HUES64 (cell line): ENCODE results near the gene AGAP1.

Experiments used
- H3K27ac ChIP-seq: 2 replicates; pipeline ENCODE4 v1.7.0; 2013; ENCODE audit warnings: low read depth, low read length, inconsistent platforms
- H3K27me3 ChIP-seq: 2 replicates; pipeline ENCODE4 v1.6.1; 2013; ENCODE audit warnings: mild to moderate bottlenecking, low read length; ENCODE audit not compliant: insufficient read depth
- H3K36me3 ChIP-seq: 2 replicates; pipeline ENCODE4 v1.6.1; 2013; ENCODE audit warnings: mild to moderate bottlenecking, low read length; ENCODE audit not compliant: insufficient read depth
- H3K4me1 ChIP-seq: 2 replicates; pipeline ENCODE4 v1.6.1; 2013; ENCODE audit warnings: mild to moderate bottlenecking, low read length, moderate library complexity; ENCODE audit not compliant: insufficient read depth
- H3K4me3 ChIP-seq: 2 replicates; pipeline ENCODE4 v1.5.1; 2013; ENCODE audit warnings: mild to moderate bottlenecking, low read length, moderate library complexity
- H3K9ac ChIP-seq: 2 replicates; pipeline ENCODE4 v1.6.1; 2013; ENCODE audit warnings: mild to moderate bottlenecking, low read depth, low read length
- H3K9me3 ChIP-seq: 2 replicates; pipeline ENCODE4 v1.6.1; 2013; ENCODE audit warnings: low read depth, low read length; ENCODE audit not compliant: insufficient read depth
- WGBS: fragments of 150-250, 120-280 bp; methylation state at CpG from one replicate; pipeline ENCODE4 v1.1.7; 2013; ENCODE audit warnings: missing lambda C conversion rate; 5-methylcytosine and 5-hydroxymethylcytosine counted together

AGAP1 gene

GRCh38 chr2:235928751-235929370 lies 435.0 kb downstream of the AGAP1 start:
- 96% methylated on average over 16 of the region's 16 CpGs for WGBS
- H3K4me1 ChIP-seq: no peaks in the 10 kb centered on the region
- peaks cover 11% of the 10 kb centered on the region for H3K36me3 ChIP-seq
- H3K9me3 ChIP-seq: no peaks in the 10 kb centered on the region
- no peaks in the 10 kb centered on the region for H3K27me3 ChIP-seq
- no peak overlapping the region for H3K4me3 ChIP-seq
- no peak overlapping the region for H3K27ac ChIP-seq
- H3K9ac ChIP-seq: no peak overlapping the region

GRCh38 chr2:235930701-235931100 lies 436.9 kb downstream of the AGAP1 start:
- Histone ChIP-seq H3K4me1 (no peaks in the 10 kb centered on the region; the same call in 1 of the 2 replicates), H3K27ac (no peak overlapping the region)
- WGBS: 91% methylated on average over 19 of the region's 19 CpGs

GRCh38 chr2:235931676-235932075 lies 437.8 kb downstream of the AGAP1 start:
- H3K9ac ChIP-seq: no peak overlapping the region
- WGBS: 96% methylated on average over 15 of the region's 15 CpGs
- no peak overlapping the region for H3K4me3 ChIP-seq
- H3K27ac ChIP-seq: no peak overlapping the region
- H3K9me3 ChIP-seq: no peaks in the 10 kb centered on the region
- no peaks in the 10 kb centered on the region for H3K27me3 ChIP-seq
- H3K4me1 ChIP-seq: no peaks in the 10 kb centered on the region; the same call in 1 of the 2 replicates
- H3K36me3 ChIP-seq: peaks cover 11% of the 10 kb centered on the region

More at GRCh38 chr2:235930701-235931100, 436.9 kb downstream of the AGAP1 start:
- no peaks in the 10 kb centered on the region for H3K27me3 ChIP-seq
- H3K4me3 ChIP-seq: no peak overlapping the region
- H3K9me3 ChIP-seq: no peaks in the 10 kb centered on the region
- H3K36me3 ChIP-seq: peaks cover 11% of the 10 kb centered on the region
- no peak overlapping the region for H3K9ac ChIP-seq

GRCh38 chr2:235934059-235934773 lies 440.4 kb downstream of the AGAP1 start:
- Histone ChIP-seq H3K27ac (no peak overlapping the region), H3K27me3 (no peaks in the 10 kb centered on the region), H3K9ac (no peak overlapping the region), H3K36me3 (peaks cover 11% of the 10 kb centered on the region), H3K4me1 (no peaks in the 10 kb centered on the region; the same call in 1 of the 2 replicates), H3K4me3 (no peak overlapping the region), H3K9me3 (no peaks in the 10 kb centered on the region)
- WGBS: 91% methylated on average over 15 of the region's 15 CpGs

- H3K36me3 ChIP-seq: peaks cover 11% of the 10 kb centered on the region
- H3K27ac ChIP-seq: no peak overlapping the region
- H3K4me3 ChIP-seq: no peak overlapping the region
- H3K9ac ChIP-seq: no peak overlapping the region
- WGBS: 80% methylated on average over 16 of the region's 16 CpGs
- no peaks in the 10 kb centered on the region for H3K9me3 ChIP-seq
- no peaks in the 10 kb centered on the region for H3K27me3 ChIP-seq
- H3K4me1 ChIP-seq: no peaks in the 10 kb centered on the region; the same call in 1 of the 2 replicates
Measured at GRCh38 chr2:235934774-235935484, 441.1 kb downstream of the AGAP1 start.

GRCh38 chr2:235935773-235936172 lies 441.9 kb downstream of the AGAP1 start:
- WGBS: 92% methylated on average over 13 of the region's 13 CpGs
- H3K4me3 ChIP-seq: no peak overlapping the region
- peaks cover 11% of the 10 kb centered on the region for H3K36me3 ChIP-seq
- H3K27me3 ChIP-seq: no peaks in the 10 kb centered on the region
- H3K27ac ChIP-seq: no peak overlapping the region
- H3K4me1 ChIP-seq: no peaks in the 10 kb centered on the region; the same call in 1 of the 2 replicates
- H3K9ac ChIP-seq: no peak overlapping the region
- H3K9me3 ChIP-seq: no peaks in the 10 kb centered on the region

- 57% methylated on average over 8 of the region's 8 CpGs for WGBS
- no peak overlapping the region for H3K27ac ChIP-seq
- no peak overlapping the region for H3K4me3 ChIP-seq
- no peak overlapping the region for H3K9ac ChIP-seq
- no peaks in the 10 kb centered on the region; the same call in 1 of the 2 replicates for H3K4me1 ChIP-seq
- peaks cover 10% of the 10 kb centered on the region for H3K36me3 ChIP-seq
- no peaks in the 10 kb centered on the region for H3K27me3 ChIP-seq
- H3K9me3 ChIP-seq: no peaks in the 10 kb centered on the region
Measured at GRCh38 chr2:235936493-235936892, 442.6 kb downstream of the AGAP1 start.

GRCh38 chr2:235937087-235937486 lies 443.2 kb downstream of the AGAP1 start:
- no peak overlapping the region for H3K27ac ChIP-seq
- no peaks in the 10 kb centered on the region for H3K9me3 ChIP-seq
- no peaks in the 10 kb centered on the region; the same call in 1 of the 2 replicates for H3K4me1 ChIP-seq
- no peak overlapping the region for H3K9ac ChIP-seq
- H3K36me3 ChIP-seq: peaks cover 4% of the 10 kb centered on the region
- H3K27me3 ChIP-seq: no peaks in the 10 kb centered on the region
- no peak overlapping the region for H3K4me3 ChIP-seq
- WGBS: 82% methylated on average over 10 of the region's 10 CpGs

- WGBS: 96% methylated on average over 12 of the region's 12 CpGs
Measured at GRCh38 chr2:235937526-235937925, 443.7 kb downstream of the AGAP1 start.

GRCh38 chr2:235937936-235938335 lies 444.1 kb downstream of the AGAP1 start:
- WGBS: 80% methylated on average over 12 of the region's 12 CpGs
- no peak overlapping the region for H3K9ac ChIP-seq
- H3K27ac ChIP-seq: no peak overlapping the region
- no peaks in the 10 kb centered on the region for H3K36me3 ChIP-seq
- no peaks in the 10 kb centered on the region for H3K27me3 ChIP-seq
- no peaks in the 10 kb centered on the region for H3K9me3 ChIP-seq
- no peak overlapping the region for H3K4me3 ChIP-seq
- no peaks in the 10 kb centered on the region; the same call in 1 of the 2 replicates for H3K4me1 ChIP-seq

More at GRCh38 chr2:235937526-235937925, 443.7 kb downstream of the AGAP1 start:
- no peaks in the 10 kb centered on the region for H3K27me3 ChIP-seq
- H3K9me3 ChIP-seq: no peaks in the 10 kb centered on the region
- H3K27ac ChIP-seq: no peak overlapping the region
- H3K4me1 ChIP-seq: no peaks in the 10 kb centered on the region; the same call in 1 of the 2 replicates
- H3K4me3 ChIP-seq: no peak overlapping the region
- H3K9ac ChIP-seq: no peak overlapping the region
- H3K36me3 ChIP-seq: no peaks in the 10 kb centered on the region; the same call in 1 of the 2 replicates

- WGBS: 90% methylated on average over 14 of the region's 14 CpGs
- H3K9ac ChIP-seq: no peak overlapping the region
- no peaks in the 10 kb centered on the region for H3K36me3 ChIP-seq
- no peaks in the 10 kb centered on the region for H3K27me3 ChIP-seq
- no peak overlapping the region for H3K27ac ChIP-seq
- no peaks in the 10 kb centered on the region for H3K9me3 ChIP-seq
- H3K4me1 ChIP-seq: no peaks in the 10 kb centered on the region; the same call in 1 of the 2 replicates
- H3K4me3 ChIP-seq: no peak overlapping the region
Measured at GRCh38 chr2:235938611-235939010, 444.8 kb downstream of the AGAP1 start.
